ENCODE data around the gene NUMBL. TPM values are rescaled to one million over a fixed set of nuclear protein-coding genes. Genes with fewer than 3 reads are reported as not detected.

NUMBL gene
- total and polyA plus RNA-seq, 2 of the 8 experiments (the other 6 are each of a cell fraction or from before 2014, with no cell fraction given): 13.5 to 24.8 TPM

- POLR2A ChIA-PET (ENCODE audit: partially characterized antibody): interaction anchor here (0.7 to 4.0 kb wide), 2 partner anchors 12 to 39 kb away, joined by 3 to 30 read pairs; no protein-coding TSS in a partner anchor
Measured at GRCh38 chr19:40616178-40616577, 74.3 kb downstream of the NUMBL start.

More at GRCh38 chr19:40616178-40616577, 74.3 kb downstream of the NUMBL start:
- H3K18ac ChIP-seq (ENCODE audit: extremely low read depth, low read length): no peak overlapping the region
- no peak overlapping the region for H3K27ac ChIP-seq (ENCODE audit: low read depth, low read length)
- no peak overlapping the region for H3K9ac ChIP-seq (replicated peaks in 1 of 4; ENCODE audit: extremely low read depth in 1 of 4, low read depth in 3 of 4, low read length in 3 of 4)
- FAIRE-seq (no peak), DNase-seq (ENCODE audit: low read depth in 1 of 2, low spot score in 2 of 2) (no peak)
- no peak overlapping the region for H3K56ac ChIP-seq (replicated peaks; ENCODE audit: insufficient read length, low read depth, low read length)
- no peak overlapping the region for H2BK15ac ChIP-seq (ENCODE audit: low read length)
- no peak overlapping the region for H3K23ac ChIP-seq (ENCODE audit: insufficient read length)
- H2BK5ac ChIP-seq (ENCODE audit: low read depth, low read length): no peak overlapping the region
- no peak overlapping the region for H3K14ac ChIP-seq (ENCODE audit: insufficient read length)
- no peak overlapping the region for H3K4me3 ChIP-seq (ENCODE audit: extremely low read depth in 1 of 4, insufficient read depth in 2 of 4, low read depth in 3 of 4, low read length in 4 of 4)
- no peak overlapping the region for H4K91ac ChIP-seq (replicated peaks; ENCODE audit: insufficient read length, low read length)
- no peak overlapping the region for H3K4me2 ChIP-seq (ENCODE audit: insufficient read depth in 1 of 2, low read depth in 2 of 2, low read length in 2 of 2)
- H3K27me3 ChIP-seq (replicated peaks in 1 of 4; ENCODE audit: control insufficient read depth in 3 of 4, extremely low read depth in 1 of 4, insufficient read depth in 3 of 4, low read length in 3 of 4): peaks cover 2 to 14% (median 14%) of the 10 kb centered on the region in 4 experiments
- no peak overlapping the region for H2BK120ac ChIP-seq (replicated peaks; ENCODE audit: low read depth, low read length)
- no peaks in the 10 kb centered on the region for H3K79me1 ChIP-seq (ENCODE audit: low read depth, low read length)
- no peak overlapping the region for H2BK20ac ChIP-seq (ENCODE audit: low read length)
- H3K4me1 ChIP-seq (replicated peaks in 1 of 4; ENCODE audit: control insufficient read depth in 3 of 4, insufficient read depth in 4 of 4, low read length in 3 of 4): peaks cover 0 to 6% (median 1%) of the 10 kb centered on the region in 4 experiments; a peak in 4 of 7 replicates
- H3K36me3 ChIP-seq (ENCODE audit: control insufficient read depth in 2 of 4, insufficient read depth in 4 of 4, low read length in 3 of 4): peaks cover 0 to 21% (median 8%) of the 10 kb centered on the region in 4 experiments; a peak in 7 of 8 replicates
- no peak overlapping the region for H3K4ac ChIP-seq (replicated peaks; ENCODE audit: insufficient read length, low read depth, low read length)
- no peak overlapping the region for H2AK5ac ChIP-seq (ENCODE audit: low read depth, low read length)
- H4K20me1 ChIP-seq (replicated peaks in 1 of 2; ENCODE audit: control insufficient read depth in 1 of 2, insufficient read depth in 2 of 2, low read length in 2 of 2): peaks cover 5 to 6% of the 10 kb centered on the region in 2 experiments
- no peaks in the 10 kb centered on the region for H3K79me2 ChIP-seq (ENCODE audit: control insufficient read depth in 1 of 2, insufficient read depth in 2 of 2, low read length in 2 of 2)
- no peak overlapping the region for H2BK12ac ChIP-seq (ENCODE audit: low read depth, low read length)
- H3K9me3 ChIP-seq (ENCODE audit: insufficient read depth in 2 of 2, low read depth in 1 of 2, low read length in 1 of 2): no peaks in the 10 kb centered on the region
- H3K23me2 ChIP-seq (ENCODE audit: low read depth, low read length): peaks cover 8% of the 10 kb centered on the region
- 98% methylated on average over 5 of the region's 5 CpGs; no CpG with 5 or more reads in 1 of the 2 experiments for WGBS, 2 experiments (ENCODE audit: extremely low coverage in 1 of 2, insufficient coverage in 1 of 2, insufficient read length in 1 of 2, insufficient replicate concordance in 2 of 2, low coverage in 1 of 2, low lambda C conversion rate in 2 of 2, missing lambda C conversion rate in 1 of 2)
- CTCF ChIA-PET (ENCODE audit: partially characterized antibody): interaction anchor here (0.6 to 2.7 kb wide), 4 partner anchors 13 to 151 kb away, joined by 3 to 18 read pairs (median 8); no protein-coding TSS in a partner anchor
- no peak overlapping the region for H2AFZ ChIP-seq (ENCODE audit: low read length)
- no peak overlapping the region for H4K8ac ChIP-seq (ENCODE audit: extremely low read depth, insufficient read depth, low read length)
- TF ChIP-seq HDAC2 (IDR thresholded peaks at IDR 0.05; ENCODE audit: borderline replicate concordance in 1 of 2, low read depth in 2 of 2, low read length in 2 of 2) (no peak), RBBP5 (IDR thresholded peaks at IDR 0.05; ENCODE audit: borderline replicate concordance, low read depth, low read length) (no peak), CTCF (IDR thresholded peaks at IDR 0.05; ENCODE audit: control extremely low read depth in 1 of 3, insufficient read depth in 1 of 3, low read depth in 1 of 3, low read length in 3 of 3) (no peak)
- no peak overlapping the region for H4K5ac ChIP-seq (ENCODE audit: insufficient read length, low read depth, low read length)
